ENCODE results near the gene GFY. TPM values are rescaled to one million over a fixed set of nuclear protein-coding genes. Genes with fewer than 3 reads are reported as not detected.
A peak's percentile ranks its signal among the peaks of the same experiment; 100 is the strongest.

Gene GFY
- total and polyA plus RNA-seq, 10 of the 15 experiments (the other 5 are each of a cell fraction or from before 2014, with no cell fraction given), result 0.05 TPM; not detected in 9

DNA sequence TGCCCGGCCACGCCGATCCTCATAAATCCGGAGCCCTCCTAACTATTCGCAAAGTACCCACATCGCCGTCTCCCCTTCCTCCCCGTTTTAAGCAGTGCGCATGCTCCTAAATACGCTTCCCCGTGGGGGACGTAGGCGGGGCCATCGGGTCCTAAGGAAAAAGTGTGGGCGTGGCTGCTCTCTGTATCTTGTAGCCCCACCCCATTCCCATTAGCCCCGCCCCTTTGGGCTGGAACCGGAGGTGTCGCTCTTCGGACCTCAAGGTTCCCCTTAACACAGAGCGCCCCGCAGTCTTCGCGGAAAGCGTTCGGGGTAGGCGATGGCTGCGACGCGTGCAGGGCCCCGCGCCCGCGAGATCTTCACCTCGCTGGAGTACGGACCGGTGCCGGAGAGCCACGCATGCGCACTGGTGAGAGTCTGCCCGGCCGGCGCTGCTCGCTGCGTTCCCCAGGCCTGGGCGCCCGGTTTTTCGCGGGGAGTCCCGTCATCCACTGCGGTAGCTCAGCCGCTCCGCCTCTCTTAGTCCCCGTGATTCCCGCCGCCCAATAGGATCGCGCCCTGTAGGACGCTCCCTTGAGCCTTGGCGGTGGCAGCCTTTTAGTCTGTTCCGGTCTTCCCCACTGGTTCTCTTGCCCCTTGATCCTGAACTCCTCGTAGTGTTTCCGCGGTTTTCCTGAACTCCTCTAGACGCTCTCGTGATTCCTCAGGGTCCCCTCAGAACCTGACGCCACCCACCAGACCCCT lies 28.0 kb downstream of the GFY start, which contains the start of gene ALDH16A1 (continued):
- peak in 1 of 2 experiments; percentile 57; a peak in 2 of 3 replicates for TF ChIP-seq EGR1 (IDR thresholded peaks at IDR 0.05; ENCODE audit: borderline replicate concordance in 1 of 2, low read depth in 2 of 2, low read length in 2 of 2)
- TF ChIP-seq SMAD1 (IDR thresholded peaks at IDR 0.05; ENCODE audit: low read depth, partially characterized antibody), result peak; percentile 97
- peak; percentile 80; the same call in 2 of the 3 replicates for TF ChIP-seq POU2F2 (IDR thresholded peaks at IDR 0.05; ENCODE audit: borderline replicate concordance, low read depth, low read length)
- 0 out of 2 replicates have a peak, but pooled peaks have one; percentile 61 for TF ChIP-seq ZNF207 (IDR thresholded peaks at IDR 0.05; ENCODE audit: borderline replicate concordance)
- peak; percentile 9 for TF ChIP-seq SIX5 (IDR thresholded peaks at IDR 0.05; ENCODE audit: low read depth, low read length, severe bottlenecking)
- TF ChIP-seq MXI1 (IDR thresholded peaks at IDR 0.05; ENCODE audit: low read depth, low read length), result peak; percentile 85
- TF ChIP-seq SRF (IDR thresholded peaks at IDR 0.05; ENCODE audit: low read depth in 2 of 2, low read length in 2 of 2), result peak; percentile 21 to 73; a peak in 3 of 4 replicates
- TF ChIP-seq TCF7 (IDR thresholded peaks at IDR 0.05; ENCODE audit: borderline replicate concordance), result no peak
- TF ChIP-seq SUPT20H (IDR thresholded peaks at IDR 0.05; ENCODE audit: borderline replicate concordance, control insufficient read depth, low read depth, low read length), result no peak
- peak; percentile 96 for TF ChIP-seq SMAD5 (IDR thresholded peaks at IDR 0.05; ENCODE audit: low read depth)
- TF ChIP-seq, protein P1, sequence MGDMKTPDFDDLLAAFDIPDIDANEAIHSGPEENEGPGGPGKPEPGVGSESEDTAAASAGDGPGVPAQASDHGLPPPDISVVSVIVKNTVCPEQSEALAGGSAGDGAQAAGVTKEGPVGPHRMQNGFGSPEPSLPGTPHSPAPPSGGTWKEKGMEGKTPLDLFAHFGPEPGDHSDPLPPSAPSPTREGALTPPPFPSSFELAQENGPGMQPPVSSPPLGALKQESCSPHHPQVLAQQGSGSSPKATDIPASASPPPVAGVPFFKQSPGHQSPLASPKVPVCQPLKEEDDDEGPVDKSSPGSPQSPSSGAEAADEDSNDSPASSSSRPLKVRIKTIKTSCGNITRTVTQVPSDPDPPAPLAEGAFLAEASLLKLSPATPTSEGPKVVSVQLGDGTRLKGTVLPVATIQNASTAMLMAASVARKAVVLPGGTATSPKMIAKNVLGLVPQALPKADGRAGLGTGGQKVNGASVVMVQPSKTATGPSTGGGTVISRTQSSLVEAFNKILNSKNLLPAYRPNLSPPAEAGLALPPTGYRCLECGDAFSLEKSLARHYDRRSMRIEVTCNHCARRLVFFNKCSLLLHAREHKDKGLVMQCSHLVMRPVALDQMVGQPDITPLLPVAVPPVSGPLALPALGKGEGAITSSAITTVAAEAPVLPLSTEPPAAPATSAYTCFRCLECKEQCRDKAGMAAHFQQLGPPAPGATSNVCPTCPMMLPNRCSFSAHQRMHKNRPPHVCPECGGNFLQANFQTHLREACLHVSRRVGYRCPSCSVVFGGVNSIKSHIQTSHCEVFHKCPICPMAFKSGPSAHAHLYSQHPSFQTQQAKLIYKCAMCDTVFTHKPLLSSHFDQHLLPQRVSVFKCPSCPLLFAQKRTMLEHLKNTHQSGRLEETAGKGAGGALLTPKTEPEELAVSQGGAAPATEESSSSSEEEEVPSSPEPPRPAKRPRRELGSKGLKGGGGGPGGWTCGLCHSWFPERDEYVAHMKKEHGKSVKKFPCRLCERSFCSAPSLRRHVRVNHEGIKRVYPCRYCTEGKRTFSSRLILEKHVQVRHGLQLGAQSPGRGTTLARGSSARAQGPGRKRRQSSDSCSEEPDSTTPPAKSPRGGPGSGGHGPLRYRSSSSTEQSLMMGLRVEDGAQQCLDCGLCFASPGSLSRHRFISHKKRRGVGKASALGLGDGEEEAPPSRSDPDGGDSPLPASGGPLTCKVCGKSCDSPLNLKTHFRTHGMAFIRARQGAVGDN (IDR thresholded peaks at IDR 0.05), result peak; percentile 69
- TF ChIP-seq POLR2A (IDR thresholded peaks at IDR 0.05; ENCODE audit: low read depth, low read length), result peak; percentile 91
- peak; percentile 51 to 83; a peak in 3 of 4 replicates for TF ChIP-seq BHLHE40 (IDR thresholded peaks at IDR 0.05; ENCODE audit: borderline replicate concordance in 1 of 2, low read depth in 2 of 2, low read length in 1 of 2)
- no peak for TF ChIP-seq MEF2B (IDR thresholded peaks at IDR 0.05; ENCODE audit: partially characterized antibody, poor library complexity, severe bottlenecking)
- TF ChIP-seq, protein P2, sequence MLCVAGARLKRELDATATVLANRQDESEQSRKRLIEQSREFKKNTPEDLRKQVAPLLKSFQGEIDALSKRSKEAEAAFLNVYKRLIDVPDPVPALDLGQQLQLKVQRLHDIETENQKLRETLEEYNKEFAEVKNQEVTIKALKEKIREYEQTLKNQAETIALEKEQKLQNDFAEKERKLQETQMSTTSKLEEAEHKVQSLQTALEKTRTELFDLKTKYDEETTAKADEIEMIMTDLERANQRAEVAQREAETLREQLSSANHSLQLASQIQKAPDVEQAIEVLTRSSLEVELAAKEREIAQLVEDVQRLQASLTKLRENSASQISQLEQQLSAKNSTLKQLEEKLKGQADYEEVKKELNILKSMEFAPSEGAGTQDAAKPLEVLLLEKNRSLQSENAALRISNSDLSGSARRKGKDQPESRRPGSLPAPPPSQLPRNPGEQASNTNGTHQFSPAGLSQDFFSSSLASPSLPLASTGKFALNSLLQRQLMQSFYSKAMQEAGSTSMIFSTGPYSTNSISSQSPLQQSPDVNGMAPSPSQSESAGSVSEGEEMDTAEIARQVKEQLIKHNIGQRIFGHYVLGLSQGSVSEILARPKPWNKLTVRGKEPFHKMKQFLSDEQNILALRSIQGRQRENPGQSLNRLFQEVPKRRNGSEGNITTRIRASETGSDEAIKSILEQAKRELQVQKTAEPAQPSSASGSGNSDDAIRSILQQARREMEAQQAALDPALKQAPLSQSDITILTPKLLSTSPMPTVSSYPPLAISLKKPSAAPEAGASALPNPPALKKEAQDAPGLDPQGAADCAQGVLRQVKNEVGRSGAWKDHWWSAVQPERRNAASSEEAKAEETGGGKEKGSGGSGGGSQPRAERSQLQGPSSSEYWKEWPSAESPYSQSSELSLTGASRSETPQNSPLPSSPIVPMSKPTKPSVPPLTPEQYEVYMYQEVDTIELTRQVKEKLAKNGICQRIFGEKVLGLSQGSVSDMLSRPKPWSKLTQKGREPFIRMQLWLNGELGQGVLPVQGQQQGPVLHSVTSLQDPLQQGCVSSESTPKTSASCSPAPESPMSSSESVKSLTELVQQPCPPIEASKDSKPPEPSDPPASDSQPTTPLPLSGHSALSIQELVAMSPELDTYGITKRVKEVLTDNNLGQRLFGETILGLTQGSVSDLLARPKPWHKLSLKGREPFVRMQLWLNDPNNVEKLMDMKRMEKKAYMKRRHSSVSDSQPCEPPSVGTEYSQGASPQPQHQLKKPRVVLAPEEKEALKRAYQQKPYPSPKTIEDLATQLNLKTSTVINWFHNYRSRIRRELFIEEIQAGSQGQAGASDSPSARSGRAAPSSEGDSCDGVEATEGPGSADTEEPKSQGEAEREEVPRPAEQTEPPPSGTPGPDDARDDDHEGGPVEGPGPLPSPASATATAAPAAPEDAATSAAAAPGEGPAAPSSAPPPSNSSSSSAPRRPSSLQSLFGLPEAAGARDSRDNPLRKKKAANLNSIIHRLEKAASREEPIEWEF (IDR thresholded peaks at IDR 0.05; ENCODE audit: insufficient replicate concordance, low read depth, low read length), result no peak
- TF ChIP-seq, protein P3, sequence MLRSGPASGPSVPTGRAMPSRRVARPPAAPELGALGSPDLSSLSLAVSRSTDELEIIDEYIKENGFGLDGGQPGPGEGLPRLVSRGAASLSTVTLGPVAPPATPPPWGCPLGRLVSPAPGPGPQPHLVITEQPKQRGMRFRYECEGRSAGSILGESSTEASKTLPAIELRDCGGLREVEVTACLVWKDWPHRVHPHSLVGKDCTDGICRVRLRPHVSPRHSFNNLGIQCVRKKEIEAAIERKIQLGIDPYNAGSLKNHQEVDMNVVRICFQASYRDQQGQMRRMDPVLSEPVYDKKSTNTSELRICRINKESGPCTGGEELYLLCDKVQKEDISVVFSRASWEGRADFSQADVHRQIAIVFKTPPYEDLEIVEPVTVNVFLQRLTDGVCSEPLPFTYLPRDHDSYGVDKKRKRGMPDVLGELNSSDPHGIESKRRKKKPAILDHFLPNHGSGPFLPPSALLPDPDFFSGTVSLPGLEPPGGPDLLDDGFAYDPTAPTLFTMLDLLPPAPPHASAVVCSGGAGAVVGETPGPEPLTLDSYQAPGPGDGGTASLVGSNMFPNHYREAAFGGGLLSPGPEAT (IDR thresholded peaks at IDR 0.05; ENCODE audit: low read depth), result peak; percentile 82
- peak; percentile 35; the same call in 1 of the 2 replicates for TF ChIP-seq TCF12 (IDR thresholded peaks at IDR 0.05; ENCODE audit: low read depth, low read length)

Data from GM12878 (cell line).